Esophagus (tissue), 2 donors: Measurements from ENCODE around the gene NT5M. TPM values are rescaled to one million over a fixed set of nuclear protein-coding genes. Genes with fewer than 3 reads are reported as not detected.

Experiments used
- H3K27ac ChIP-seq, 2 donors: one replicate each; pipeline ENCODE4 v1.5.1; 2013; ENCODE audit warnings: low read depth in 2 of 2, mild to moderate bottlenecking in 2 of 2, inconsistent platforms in 1 of 2, low read length in 1 of 2, moderate library complexity in 1 of 2
- H3K27me3 ChIP-seq, 2 donors: one replicate each; pipeline ENCODE4 v1.6.1; 2013; ENCODE audit warnings: low read length in 2 of 2, control low read depth in 1 of 2, mild to moderate bottlenecking in 1 of 2; ENCODE audit not compliant: insufficient read depth in 2 of 2, control insufficient read depth in 1 of 2
- H3K36me3 ChIP-seq, 2 donors: one replicate each; pipeline ENCODE4 v1.6.1; 2013; ENCODE audit warnings: low read length in 1 of 2; ENCODE audit not compliant: control insufficient read depth in 2 of 2, insufficient read depth in 2 of 2
- H3K4me1 ChIP-seq, 2 donors: one replicate each; pipeline ENCODE4 v1.6.1; 2013; ENCODE audit warnings: low read length in 1 of 2; ENCODE audit not compliant: control insufficient read depth in 2 of 2, insufficient read depth in 2 of 2
- H3K4me3 ChIP-seq, 2 donors: one replicate each; pipeline ENCODE4 v1.5.1; 2013; ENCODE audit warnings: low read length in 2 of 2, mild to moderate bottlenecking in 2 of 2, low read depth in 1 of 2, moderate library complexity in 1 of 2
- H3K9me3 ChIP-seq, 2 donors: one replicate each; pipeline ENCODE4 v1.6.1; 2013; ENCODE audit warnings: mild to moderate bottlenecking in 2 of 2, low read depth in 1 of 2, low read length in 1 of 2, moderate library complexity in 1 of 2; ENCODE audit not compliant: control insufficient read depth in 2 of 2, insufficient read depth in 1 of 2
- WGBS, 2 donors: extraction: QIAGEN DNeasy Blood & Tissue Kit; methylation state at CpG; one replicate each; pipeline ENCODE4 v1.1.7; 2013; 5-methylcytosine and 5-hydroxymethylcytosine counted together
- polyA plus RNA-seq, 2 donors: library from polyadenylated mRNA; stranded (reverse); fragments of 200-250 nt; gene quantifications; one replicate each; pipeline ENCODE4 v1.2.3, GENCODE V29; 2013
- donor health status: healthy with polysubstance abuse.
- donor health status: Bipolar disorder and iron deficiency.

Gene NT5M
- polyA plus RNA-seq, 2 donors, result 2.1 to 2.4 TPM

GRCh38 chr17:17320188-17320910 is 17.2 kb downstream of the NT5M start:
- Histone ChIP-seq H3K36me3 (no peaks in the 10 kb centered on the region), H3K4me1 (no peaks in the 10 kb centered on the region), H3K4me3 (no peak overlapping the region), H3K9me3 (no peaks in the 10 kb centered on the region), H3K27ac (no peak overlapping the region), H3K27me3 (no peaks in the 10 kb centered on the region)
- 89 to 92% methylated on average over 16 of the region's 16 CpGs for WGBS, 2 donors

- WGBS, 2 donors, result 86 to 87% methylated on average over 10 of the region's 10 CpGs
- Histone ChIP-seq H3K27me3 (no peaks in the 10 kb centered on the region), H3K27ac (no peak overlapping the region), H3K9me3 (no peaks in the 10 kb centered on the region), H3K4me1 (no peaks in the 10 kb centered on the region), H3K4me3 (no peak overlapping the region), H3K36me3 (no peaks in the 10 kb centered on the region)
Observed at GRCh38 chr17:17320911-17321220, 17.7 kb downstream of the NT5M start.

GRCh38 chr17:17321356-17322025 is 18.3 kb downstream of the NT5M start:
- Histone ChIP-seq H3K4me1 (no peaks in the 10 kb centered on the region), H3K27ac (no peak overlapping the region), H3K27me3 (no peaks in the 10 kb centered on the region), H3K36me3 (no peaks in the 10 kb centered on the region), H3K9me3 (no peaks in the 10 kb centered on the region), H3K4me3 (no peak overlapping the region)
- WGBS, 2 donors, result 78 to 85% methylated on average over 11 of the region's 11 CpGs

GRCh38 chr17:17322516-17323510 is 19.6 kb downstream of the NT5M start:
- no peak overlapping the region for H3K27ac ChIP-seq
- no peaks in the 10 kb centered on the region for H3K9me3 ChIP-seq
- no peaks in the 10 kb centered on the region for H3K4me1 ChIP-seq
- H3K36me3 ChIP-seq, result no peaks in the 10 kb centered on the region
- no peak overlapping the region for H3K4me3 ChIP-seq
- no peaks in the 10 kb centered on the region for H3K27me3 ChIP-seq
- WGBS, 2 donors, result 93 to 94% methylated on average over 21 of the region's 21 CpGs

- no peak overlapping the region for H3K27ac ChIP-seq
- H3K27me3 ChIP-seq, result no peaks in the 10 kb centered on the region
- no peaks in the 10 kb centered on the region for H3K4me1 ChIP-seq
- H3K9me3 ChIP-seq, result no peaks in the 10 kb centered on the region
- no peak overlapping the region for H3K4me3 ChIP-seq
- WGBS, 2 donors, result 95 to 96% methylated on average over 8 of the region's 8 CpGs
- no peaks in the 10 kb centered on the region for H3K36me3 ChIP-seq
Observed at GRCh38 chr17:17324616-17325015, 21.4 kb downstream of the NT5M start.

GRCh38 chr17:17325228-17325627 is 22.1 kb downstream of the NT5M start:
- H3K9me3 ChIP-seq, result no peaks in the 10 kb centered on the region
- H3K27me3 ChIP-seq, result no peaks in the 10 kb centered on the region
- H3K27ac ChIP-seq, result no peak overlapping the region
- 91 to 92% methylated on average over 10 of the region's 10 CpGs for WGBS, 2 donors
- H3K4me3 ChIP-seq, result no peak overlapping the region
- H3K36me3 ChIP-seq, result no peaks in the 10 kb centered on the region
- no peaks in the 10 kb centered on the region for H3K4me1 ChIP-seq

GRCh38 chr17:17325816-17326215 is 22.6 kb downstream of the NT5M start:
- 87 to 89% methylated on average over 9 of the region's 9 CpGs for WGBS, 2 donors
- Histone ChIP-seq H3K27me3 (no peaks in the 10 kb centered on the region), H3K4me3 (no peak overlapping the region), H3K27ac (no peak overlapping the region), H3K9me3 (no peaks in the 10 kb centered on the region), H3K4me1 (no peaks in the 10 kb centered on the region), H3K36me3 (no peaks in the 10 kb centered on the region)

- Histone ChIP-seq H3K9me3 (no peaks in the 10 kb centered on the region), H3K27ac (no peak overlapping the region), H3K4me1 (no peaks in the 10 kb centered on the region), H3K27me3 (no peaks in the 10 kb centered on the region), H3K4me3 (no peak overlapping the region), H3K36me3 (no peaks in the 10 kb centered on the region)
- 92 to 93% methylated on average over 13 of the region's 13 CpGs for WGBS, 2 donors
Observed at GRCh38 chr17:17326275-17326875, 23.2 kb downstream of the NT5M start.

- Histone ChIP-seq H3K4me3 (no peak overlapping the region), H3K27me3 (no peaks in the 10 kb centered on the region)
- 85 to 92% methylated on average over 8 of the region's 8 CpGs for WGBS, 2 donors
Observed at GRCh38 chr17:17328251-17328650, 25.1 kb downstream of the NT5M start.

More at GRCh38 chr17:17328251-17328650, 25.1 kb downstream of the NT5M start:
- H3K9me3 ChIP-seq, result no peaks in the 10 kb centered on the region
- H3K27ac ChIP-seq, result no peak overlapping the region
- H3K4me1 ChIP-seq, result no peaks in the 10 kb centered on the region
- H3K36me3 ChIP-seq, result no peaks in the 10 kb centered on the region
